Suprapubic skin (tissue), 4 donors: Measurements from ENCODE around the gene BZW1.
A peak's percentile ranks its signal among the peaks of the same experiment; 100 is the strongest.

Experiments used
- POLR2A ChIP-seq, 2 donors: fragments of 450-650 bp; IDR thresholded peaks; one replicate each; pipeline ENCODE4 v1.6.1; 2017; ENCODE audit warnings: antibody characterized with exemption in 2 of 2, mild to moderate bottlenecking in 2 of 2, moderate library complexity in 2 of 2
- POLR2AphosphoS5 ChIP-seq, 3 donors: sonication (generic); formaldehyde crosslinking; IDR thresholded peaks; one replicate each; pipeline ENCODE4 v1.6.1; 2017; ENCODE audit warnings: antibody characterized with exemption in 3 of 3
- TF ChIP-seq, protein P1 (sequence below), 2 donors: fragments of 200-600 bp in 1 of 2; fragments of 450-650 bp in 1 of 2; sonication (generic) in 1 of 2; IDR thresholded peaks; one replicate each; pipeline ENCODE4 v1.5.1; 2016 to 2019; ENCODE audit warnings: antibody characterized with exemption in 2 of 2, mild to moderate bottlenecking in 1 of 2, moderate library complexity in 1 of 2

DNA sequence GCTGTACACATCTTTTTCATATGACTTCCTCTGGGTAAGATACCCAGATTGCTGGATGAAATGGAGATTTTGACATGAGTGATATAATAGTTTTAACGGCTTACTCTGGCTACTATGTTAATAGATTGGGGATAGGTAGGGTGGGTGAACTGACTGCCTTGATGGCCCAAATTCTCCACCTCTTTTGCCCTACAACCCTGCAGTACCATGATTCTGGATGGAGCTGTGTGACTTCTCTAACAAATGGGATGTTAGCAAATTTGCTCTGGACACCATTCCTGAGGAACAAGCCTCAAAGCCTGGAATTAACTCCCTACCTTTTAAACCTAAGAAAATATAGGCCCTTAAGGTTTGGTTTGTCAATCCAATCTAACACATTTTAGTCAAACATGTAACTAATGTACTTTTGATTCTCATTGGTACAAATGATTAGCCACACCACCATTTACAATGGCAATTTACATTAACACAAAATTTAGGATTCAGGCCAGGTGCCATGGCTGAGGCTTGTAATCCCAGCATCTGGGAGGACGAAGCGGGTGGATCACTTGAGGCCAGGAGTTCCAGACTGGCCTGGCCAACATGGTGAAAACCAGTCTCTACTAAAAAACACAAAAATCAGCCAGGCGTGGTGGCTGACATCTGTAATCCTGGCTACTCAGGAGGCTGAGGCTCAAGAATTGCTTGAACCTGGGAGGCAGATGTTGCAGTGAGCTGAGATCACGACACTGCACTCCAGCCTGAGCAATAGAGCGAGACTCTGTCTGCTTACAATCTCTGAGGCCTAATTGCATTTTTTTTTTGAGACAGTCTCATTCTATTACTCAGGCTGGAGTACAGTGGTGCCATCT lies 39.9 kb downstream of the BZW1 start:
- TF ChIP-seq, protein P1, sequence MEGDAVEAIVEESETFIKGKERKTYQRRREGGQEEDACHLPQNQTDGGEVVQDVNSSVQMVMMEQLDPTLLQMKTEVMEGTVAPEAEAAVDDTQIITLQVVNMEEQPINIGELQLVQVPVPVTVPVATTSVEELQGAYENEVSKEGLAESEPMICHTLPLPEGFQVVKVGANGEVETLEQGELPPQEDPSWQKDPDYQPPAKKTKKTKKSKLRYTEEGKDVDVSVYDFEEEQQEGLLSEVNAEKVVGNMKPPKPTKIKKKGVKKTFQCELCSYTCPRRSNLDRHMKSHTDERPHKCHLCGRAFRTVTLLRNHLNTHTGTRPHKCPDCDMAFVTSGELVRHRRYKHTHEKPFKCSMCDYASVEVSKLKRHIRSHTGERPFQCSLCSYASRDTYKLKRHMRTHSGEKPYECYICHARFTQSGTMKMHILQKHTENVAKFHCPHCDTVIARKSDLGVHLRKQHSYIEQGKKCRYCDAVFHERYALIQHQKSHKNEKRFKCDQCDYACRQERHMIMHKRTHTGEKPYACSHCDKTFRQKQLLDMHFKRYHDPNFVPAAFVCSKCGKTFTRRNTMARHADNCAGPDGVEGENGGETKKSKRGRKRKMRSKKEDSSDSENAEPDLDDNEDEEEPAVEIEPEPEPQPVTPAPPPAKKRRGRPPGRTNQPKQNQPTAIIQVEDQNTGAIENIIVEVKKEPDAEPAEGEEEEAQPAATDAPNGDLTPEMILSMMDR (IDR thresholded peaks at IDR 0.05): no peak
- TF ChIP-seq POLR2AphosphoS5 (IDR thresholded peaks at IDR 0.05): peak in 1 of 3 donors; percentile 30
- TF ChIP-seq POLR2A (IDR thresholded peaks at IDR 0.05): no peak
